ENCODE data around the gene WFDC2. TPM values are rescaled to one million over a fixed set of nuclear protein-coding genes. Genes with fewer than 3 reads are reported as not detected.

Gene WFDC2
- total RNA-seq, 1 donor from 2014 or later = not detected

GRCh38 chr20:45515147-45515913, 45.8 kb downstream of the WFDC2 start, which contains the start of gene SPINT3:
SPINT3 (minus strand) TSS chr20:45515622; CDS start chr20:45515608, 14 bp downstream.
- H3K9me3 Mint-ChIP-seq (ENCODE audit: low read depth) = no peaks in the 10 kb centered on the region
- H3K27ac Mint-ChIP-seq (ENCODE audit: unreplicated experiment) = no peak within 1 kb of the TSS

GRCh38 chr20:45518282-45518681, 48.7 kb downstream of the WFDC2 start:
- no peaks in the 10 kb centered on the region for H3K9me3 Mint-ChIP-seq (ENCODE audit: low read depth)
- DNase-seq (ENCODE audit: low spot score) = no peak
- H3K27me3 Mint-ChIP-seq (ENCODE audit: low read depth) = peaks cover 9% of the 10 kb centered on the region
- no peak overlapping the region for H3K4me3 Mint-ChIP-seq (ENCODE audit: unreplicated experiment)
- no peaks in the 10 kb centered on the region for H3K36me3 Mint-ChIP-seq (ENCODE audit: low read depth)
- H3K4me1 Mint-ChIP-seq (ENCODE audit: low read depth) = no peaks in the 10 kb centered on the region
- no peak overlapping the region for H3K27ac Mint-ChIP-seq (ENCODE audit: unreplicated experiment)
- TF ChIP-seq CTCF (IDR thresholded peaks at IDR 0.05) = no peak

More at GRCh38 chr20:45515147-45515913, 45.8 kb downstream of the WFDC2 start, which contains the start of gene SPINT3:
- Mint-ChIP-seq H3K4me1 (ENCODE audit: low read depth) (no peaks in the 10 kb centered on the region), H3K27me3 (ENCODE audit: low read depth) (peaks cover 10% of the 10 kb centered on the region), H3K36me3 (ENCODE audit: low read depth) (no peaks in the 10 kb centered on the region), H3K4me3 (ENCODE audit: unreplicated experiment) (no peak within 1 kb of the TSS)
- TF ChIP-seq CTCF (IDR thresholded peaks at IDR 0.05) = no peak
- DNase-seq (ENCODE audit: low spot score) = no peak

- DNase-seq (ENCODE audit: low spot score) = no peak
- Mint-ChIP-seq H3K9me3 (ENCODE audit: low read depth) (no peaks in the 10 kb centered on the region), H3K27me3 (ENCODE audit: low read depth) (peaks cover 21% of the 10 kb centered on the region), H3K27ac (ENCODE audit: unreplicated experiment) (no peak overlapping the region), H3K36me3 (ENCODE audit: low read depth) (no peaks in the 10 kb centered on the region), H3K4me3 (ENCODE audit: unreplicated experiment) (no peak overlapping the region), H3K4me1 (ENCODE audit: low read depth) (no peaks in the 10 kb centered on the region)
- TF ChIP-seq CTCF (IDR thresholded peaks at IDR 0.05) = no peak
Measured at GRCh38 chr20:45523821-45524220, 54.3 kb downstream of the WFDC2 start.

- Mint-ChIP-seq H3K4me1 (ENCODE audit: low read depth) (no peaks in the 10 kb centered on the region), H3K27ac (ENCODE audit: unreplicated experiment) (no peak overlapping the region), H3K4me3 (ENCODE audit: unreplicated experiment) (no peak overlapping the region), H3K9me3 (ENCODE audit: low read depth) (peaks cover 4% of the 10 kb centered on the region), H3K36me3 (ENCODE audit: low read depth) (no peaks in the 10 kb centered on the region), H3K27me3 (ENCODE audit: low read depth) (peaks cover 22% of the 10 kb centered on the region)
- no peak for TF ChIP-seq CTCF (IDR thresholded peaks at IDR 0.05)
- no peak for DNase-seq (ENCODE audit: low spot score)
Measured at GRCh38 chr20:45527294-45527693, 57.7 kb downstream of the WFDC2 start.

Small RNA genes within 50 kb of the gene (microRNA-seq; reads per million reads assigned to microRNA genes)
- not detected for gene MIR6812 (ENCODE audit: borderline number of aligned reads)

Other genes with a start within 250 kb of the WFDC2 start
- not detected in 3 replicates for gene SEMG2, start 248.4 kb upstream of the WFDC2 start, total RNA-seq
- 0.40 to 1.3 TPM in 2 of 3 replicates, not detected in the other for gene SLPI, start 215.2 kb upstream of the WFDC2 start, total RNA-seq
- gene RBPJL, start 162.9 kb upstream of the WFDC2 start, total RNA-seq = not detected in 3 replicates
- gene MATN4, start 161.5 kb upstream of the WFDC2 start, total RNA-seq = 0.10 to 0.26 TPM in 2 of 3 replicates, not detected in the other
- gene SDC4, start 121.3 kb upstream of the WFDC2 start, total RNA-seq = 17.1 to 21.4 TPM (median 21.2 TPM) in 3 replicates
- 18.1 to 18.8 TPM (median 18.3 TPM) in 3 replicates for gene SYS1, start 106.6 kb upstream of the WFDC2 start, total RNA-seq
- gene TP53TG5, start 91.4 kb upstream of the WFDC2 start, total RNA-seq = not detected in 3 replicates
- gene DBNDD2, start 61.5 kb upstream of the WFDC2 start, total RNA-seq = 11.3 to 47.0 TPM (median 46.6 TPM) in 3 replicates
- gene PIGT, start 53.6 kb upstream of the WFDC2 start, total RNA-seq = 100.0 to 116 TPM (median 105 TPM) in 3 replicates
- gene SPINT3, start 45.9 kb downstream of the WFDC2 start, total RNA-seq = not detected in 3 replicates
- gene WFDC6, start 69.7 kb downstream of the WFDC2 start, total RNA-seq = not detected in 3 replicates
- gene EPPIN, start 77.6 kb downstream of the WFDC2 start, total RNA-seq = not detected in 3 replicates
- not detected in 3 replicates for gene WFDC8, start 109.5 kb downstream of the WFDC2 start, total RNA-seq
- not detected in 3 replicates for gene WFDC10A, start 160.0 kb downstream of the WFDC2 start, total RNA-seq
- gene WFDC9, start 161.5 kb downstream of the WFDC2 start, total RNA-seq = not detected in 3 replicates
- gene WFDC11, start 200.5 kb downstream of the WFDC2 start, total RNA-seq = not detected in 3 replicates
- gene WFDC13, start 232.3 kb downstream of the WFDC2 start, total RNA-seq = not detected in 3 replicates
- gene WFDC10B, start 235.3 kb downstream of the WFDC2 start, total RNA-seq = not detected in 3 replicates

Data from chondrocyte (in vitro differentiated cells).